SU-DHL-6 (cell line): ENCODE measurements around the gene UBASH3B.

ENCODE experiments used
- H2AFZ ChIP-seq: fragments of 200-600 bp; sonication (generic); 2 replicates; pipeline ENCODE4 v1.6.1; 2014; ENCODE audit warnings: low read depth, mild to moderate bottlenecking, moderate library complexity, mixed read lengths, antibody characterized with exemption, low read length; ENCODE audit not compliant: severe bottlenecking
- H3F3A ChIP-seq: fragments of 200-600 bp; shearing (Covaris generic); 2 replicates; pipeline ENCODE4 v1.6.0; 2016; ENCODE audit warnings: antibody characterized with exemption, mild to moderate bottlenecking; ENCODE audit not compliant: insufficient read depth
- H3K27ac ChIP-seq: fragments of 200-600 bp; sonication (generic); 2 replicates; pipeline ENCODE4 v1.5.1; 2016; ENCODE audit warnings: low read depth, mild to moderate bottlenecking, low read length, moderate library complexity, mixed read lengths
- H3K27me3 ChIP-seq: fragments of 200-600 bp; sonication (generic), shearing (Covaris generic); 2 replicates; pipeline ENCODE4 v1.6.0; 2014; ENCODE audit warnings: mild to moderate bottlenecking, low read length
- H3K36me3 ChIP-seq: fragments of 200-600 bp; sonication (generic); 2 replicates; pipeline ENCODE4 v1.6.1; 2014; ENCODE audit warnings: mild to moderate bottlenecking, low read length, mixed read lengths
- H3K4me2 ChIP-seq: fragments of 300-600, 200-600 bp; shearing (Covaris generic), sonication (generic); 2 replicates; pipeline ENCODE4 v1.6.0; 2014; ENCODE audit warnings: low read length, low read depth, mild to moderate bottlenecking; ENCODE audit not compliant: poor library complexity, severe bottlenecking
- H3K4me3 ChIP-seq: fragments of 200-600 bp; sonication (generic); 2 replicates; pipeline ENCODE4 v1.5.1; 2014; ENCODE audit warnings: antibody characterized with exemption, low read length, mild to moderate bottlenecking, mixed read lengths; ENCODE audit not compliant: insufficient read depth, poor library complexity, severe bottlenecking
- H3K79me2 ChIP-seq: fragments of 200-600 bp; sonication (generic); 2 replicates; pipeline ENCODE4 v1.6.1; 2014; ENCODE audit warnings: mild to moderate bottlenecking, low read length, moderate library complexity; ENCODE audit not compliant: insufficient read depth
- H3K9ac ChIP-seq: fragments of 200-600 bp; sonication (generic); 2 replicates; pipeline ENCODE4 v1.7.0; 2014; ENCODE audit warnings: mild to moderate bottlenecking, low read length
- H3K9me2 ChIP-seq: fragments of 200-600 bp; sonication (generic); replicated peaks from 2 replicates; pipeline ENCODE4 v1.6.1; 2014; ENCODE audit warnings: low read length; ENCODE audit not compliant: insufficient read depth
- H3K9me3 ChIP-seq: fragments of 200-600 bp; sonication (generic); 2 replicates; pipeline ENCODE4 v1.6.1; 2014; ENCODE audit warnings: low read length, mixed read lengths; ENCODE audit not compliant: insufficient read depth
- H4K20me1 ChIP-seq: fragments of 200-600 bp; sonication (generic); 2 replicates; pipeline ENCODE4 v1.6.1; 2014; ENCODE audit warnings: low read depth, mild to moderate bottlenecking, antibody characterized with exemption, low read length, moderate library complexity, mixed read lengths
- CTCF ChIP-seq: fragments of 200-600 bp; sonication (generic); IDR thresholded peaks from one replicate; pipeline ENCODE4 v1.5.1; 2017; ENCODE audit warnings: antibody characterized with exemption, mild to moderate bottlenecking, low read length, moderate library complexity; ENCODE audit not compliant: insufficient read depth, poor library complexity, severe bottlenecking
- EZH2phosphoT487 ChIP-seq: fragments of 200-600 bp; sonication (generic), shearing (Covaris generic); conservative IDR thresholded peaks from 2 replicates; pipeline ENCODE4 v1.6.1; 2018; ENCODE audit warnings: mild to moderate bottlenecking, antibody characterized with exemption, low read length, moderate library complexity, mixed read lengths

The UBASH3B gene

GRCh38 chr11:122811721-122812120 is 156.2 kb downstream of the UBASH3B start:
- Histone ChIP-seq H3K27me3 (no peaks in the 10 kb centered on the region; the same call in 1 of the 2 replicates), H4K20me1 (no peaks in the 10 kb centered on the region), H3K79me2 (no peaks in the 10 kb centered on the region), H3K9me3 (no peaks in the 10 kb centered on the region), H2AFZ (no peak overlapping the region), H3K9me2 (no peaks in the 10 kb centered on the region), H3K27ac (no peak overlapping the region), H3F3A (no peaks in the 10 kb centered on the region), H3K36me3 (no peaks in the 10 kb centered on the region), H3K9ac (no peak overlapping the region), H3K4me3 (no peak overlapping the region), H3K4me2 (no peak overlapping the region)
- TF ChIP-seq EZH2phosphoT487 (no peak), CTCF (no peak)

GRCh38 chr11:122812638-122813037 is 157.1 kb downstream of the UBASH3B start:
- Histone ChIP-seq H3K79me2 (no peaks in the 10 kb centered on the region), H3K27ac (no peak overlapping the region), H3F3A (no peaks in the 10 kb centered on the region), H3K27me3 (no peaks in the 10 kb centered on the region; the same call in 1 of the 2 replicates), H4K20me1 (no peaks in the 10 kb centered on the region), H3K36me3 (no peaks in the 10 kb centered on the region), H3K9me2 (no peaks in the 10 kb centered on the region), H3K9ac (no peak overlapping the region), H3K9me3 (no peaks in the 10 kb centered on the region), H3K4me2 (no peak overlapping the region), H3K4me3 (no peak overlapping the region), H2AFZ (no peak overlapping the region)
- TF ChIP-seq EZH2phosphoT487, result no peak
- TF ChIP-seq CTCF, result no peak

- TF ChIP-seq EZH2phosphoT487, result no peak
- no peak for TF ChIP-seq CTCF
- H3K27ac ChIP-seq, result no peak overlapping the region
Measured at GRCh38 chr11:122813176-122813893, 157.8 kb downstream of the UBASH3B start.

More at GRCh38 chr11:122813176-122813893, 157.8 kb downstream of the UBASH3B start:
- Histone ChIP-seq H2AFZ (no peak overlapping the region), H4K20me1 (no peaks in the 10 kb centered on the region), H3K36me3 (no peaks in the 10 kb centered on the region), H3K9me3 (no peaks in the 10 kb centered on the region), H3K9me2 (no peaks in the 10 kb centered on the region), H3F3A (no peaks in the 10 kb centered on the region), H3K9ac (no peak overlapping the region), H3K4me2 (no peak overlapping the region), H3K27me3 (no peaks in the 10 kb centered on the region; the same call in 1 of the 2 replicates), H3K79me2 (no peaks in the 10 kb centered on the region), H3K4me3 (no peak overlapping the region)
